ENCODE measurements around the gene NAIF1. TPM values are rescaled to one million over a fixed set of nuclear protein-coding genes. Genes with fewer than 3 reads are reported as not detected.

The NAIF1 gene
- total and polyA plus RNA-seq, 10 of the 15 experiments (the other 5 are each of a cell fraction or from before 2014, with no cell fraction given) = 2.4 to 14.2 (median 7.1) TPM

- Histone ChIP-seq H3K9ac (ENCODE audit: control insufficient read depth, insufficient read depth, low read length) (no peak overlapping the region), H3K27ac (ENCODE audit: control insufficient read depth, insufficient read depth) (no peak overlapping the region), H3K36me3 (ENCODE audit: control insufficient read depth in 2 of 2, insufficient read depth in 2 of 2, low read length in 1 of 2) (peaks cover 0 to 3% of the 10 kb centered on the region in 2 experiments; a peak in 1 of 4 replicates), H3K79me2 (ENCODE audit: control insufficient read depth, insufficient read depth, low read length) (peaks cover 28% of the 10 kb centered on the region), H3K27me3 (replicated peaks in 1 of 2; ENCODE audit: control insufficient read depth in 2 of 2, insufficient read depth in 2 of 2, low read length in 1 of 2) (no peaks in the 10 kb centered on the region), H3K4me3 (no peak overlapping the region), H4K20me1 (ENCODE audit: control insufficient read depth, insufficient read depth) (no peaks in the 10 kb centered on the region), H3K4me1 (ENCODE audit: control insufficient read depth, insufficient read depth, low read length) (peaks cover 21% of the 10 kb centered on the region), H3K4me2 (ENCODE audit: control insufficient read depth, insufficient read depth) (no peak overlapping the region), H2AFZ (ENCODE audit: control insufficient read depth, low read depth, low read length) (no peak overlapping the region), H3K9me3 (replicated peaks; ENCODE audit: control insufficient read depth, insufficient read depth, low read length) (no peaks in the 10 kb centered on the region)
- SMC1A ChIA-PET (ENCODE audit: uncharacterized antibody, unreplicated experiment) = interaction anchor here (0.9 to 1.3 kb wide), 5 partner anchors 10 to 51 kb away, joined by 3 to 4 read pairs (median 3); no protein-coding TSS in a partner anchor
- WGBS (ENCODE audit: insufficient coverage, insufficient replicate concordance, low lambda C conversion rate, missing lambda C conversion rate) = 96% methylated on average over 4 of the region's 4 CpGs
- BruUV-seq (replicated peaks) = no TSS peak
- CTCF ChIA-PET = interaction anchor here (0.9 to 6.6 kb wide), 9 partner anchors 9 to 141 kb away, joined by 3 to 33 read pairs (median 5); partner anchors contain the start of gene NAIF1
- POLR2A ChIA-PET = interaction anchor here (0.5 kb wide), 1 partner anchor 107 kb away, joined by 3 read pairs; no protein-coding TSS in a partner anchor
- FAIRE-seq = no peak
- DNase-seq (ENCODE audit: low read depth, low spot score) = no peak
- in situ Hi-C loops (cut with MboI) (no loop called here), intact Hi-C loops (cut with micrococcal nuclease; ENCODE audit: unreplicated experiment) (no loop called here)
- RAD21 ChIA-PET (ENCODE audit: unreplicated experiment) = interaction anchor here (0.6 to 1.4 kb wide), 2 partner anchors 49 to 127 kb away, joined by 3 to 5 read pairs; no protein-coding TSS in a partner anchor
- ATAC-seq = no peak
- TF ChIP-seq RBBP5 (conservative IDR thresholded peaks at IDR 0.05) (no peak), CEBPB (IDR thresholded peaks at IDR 0.05; ENCODE audit: borderline replicate concordance in 1 of 2, low read depth in 2 of 2, low read length in 2 of 2) (no peak), TBL1XR1 (IDR thresholded peaks at IDR 0.05; ENCODE audit: low read depth, low read length) (no peak), YBX1 (IDR thresholded peaks at IDR 0.05) (no peak), MTA3 (IDR thresholded peaks at IDR 0.05; ENCODE audit: borderline replicate concordance, low read length) (no peak), MEF2A (IDR thresholded peaks at IDR 0.05; ENCODE audit: insufficient read depth, low read depth, low read length) (no peak), SKIL (IDR thresholded peaks at IDR 0.05; ENCODE audit: low read depth, poor library complexity, severe bottlenecking) (no peak), ESRRA (IDR thresholded peaks at IDR 0.05; ENCODE audit: low read length) (no peak), NBN (IDR thresholded peaks at IDR 0.05) (no peak), HCFC1 (IDR thresholded peaks at IDR 0.05; ENCODE audit: low read length) (no peak)
- TF ChIP-seq, protein P1, sequence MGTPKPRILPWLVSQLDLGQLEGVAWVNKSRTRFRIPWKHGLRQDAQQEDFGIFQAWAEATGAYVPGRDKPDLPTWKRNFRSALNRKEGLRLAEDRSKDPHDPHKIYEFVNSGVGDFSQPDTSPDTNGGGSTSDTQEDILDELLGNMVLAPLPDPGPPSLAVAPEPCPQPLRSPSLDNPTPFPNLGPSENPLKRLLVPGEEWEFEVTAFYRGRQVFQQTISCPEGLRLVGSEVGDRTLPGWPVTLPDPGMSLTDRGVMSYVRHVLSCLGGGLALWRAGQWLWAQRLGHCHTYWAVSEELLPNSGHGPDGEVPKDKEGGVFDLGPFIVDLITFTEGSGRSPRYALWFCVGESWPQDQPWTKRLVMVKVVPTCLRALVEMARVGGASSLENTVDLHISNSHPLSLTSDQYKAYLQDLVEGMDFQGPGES (IDR thresholded peaks at IDR 0.05) = no peak
These were observed 17.6 kb upstream of the NAIF1 start for GRCh38 chr9:128084746-128085145.
